HepG2 (cell line): Measurements from ENCODE around the gene SLC22A23. TPM values are rescaled to one million over a fixed set of nuclear protein-coding genes. Genes with fewer than 3 reads are reported as not detected.

Experiments used
- CBX5 ChIP-seq: sonication (generic); formaldehyde crosslinking; IDR thresholded peaks from 2 replicates; pipeline ENCODE4 v1.4.0; 2020; ENCODE audit warnings: missing genetic modification reagents, borderline replicate concordance
- DMAP1 ChIP-seq: IDR thresholded peaks from 2 replicates; pipeline ENCODE4 v1.6.1; 2016
- HES4 ChIP-seq: sonication (generic); formaldehyde crosslinking; IDR thresholded peaks from 2 replicates; pipeline ENCODE4 v1.9.0; 2021; ENCODE audit warnings: mild to moderate bottlenecking, missing genetic modification reagents, borderline replicate concordance
- HNF1A ChIP-seq, 2 experiments: sonication (generic) in 1 of 2; formaldehyde crosslinking in 1 of 2; IDR thresholded peaks; 2 replicates each; pipeline versions ENCODE4 v1.4.0 to v1.6.1; 2016 to 2020; ENCODE audit warnings: borderline replicate concordance in 1 of 2, low read depth in 1 of 2, mild to moderate bottlenecking in 1 of 2, missing genetic modification reagents in 1 of 2
- MLXIP ChIP-seq: sonication (generic); formaldehyde crosslinking; IDR thresholded peaks from 2 replicates; pipeline ENCODE4 v1.9.0; 2021; ENCODE audit warnings: missing genetic modification reagents, borderline replicate concordance
- RFX5 ChIP-seq: IDR thresholded peaks from 2 replicates; pipeline ENCODE4 v1.6.1; 2011; ENCODE audit warnings: low read depth, low read length, improper control_type of control experiment
- RXRA ChIP-seq: sonication (generic); formaldehyde crosslinking; IDR thresholded peaks from 2 replicates; pipeline ENCODE4 v1.5.1; 2020; ENCODE audit warnings: missing genetic modification reagents
- SP2 ChIP-seq: sonication (generic); formaldehyde crosslinking; IDR thresholded peaks from 2 replicates; pipeline ENCODE4 v1.5.1; 2020; ENCODE audit warnings: mild to moderate bottlenecking, missing genetic modification reagents
- TBP ChIP-seq: sonication (generic); formaldehyde crosslinking; IDR thresholded peaks from 2 replicates; pipeline ENCODE4 v1.5.0; 2020; ENCODE audit warnings: missing genetic modification reagents
- ZFX ChIP-seq: sonication (generic); formaldehyde crosslinking; IDR thresholded peaks from 2 replicates; pipeline ENCODE4 v1.4.0; 2020; ENCODE audit warnings: mild to moderate bottlenecking, low read depth, missing genetic modification reagents, moderate library complexity
- ZFY ChIP-seq: sonication (generic); formaldehyde crosslinking; IDR thresholded peaks from 2 replicates; pipeline ENCODE4 v1.4.0; 2020; ENCODE audit warnings: missing genetic modification reagents
- ZNF124 ChIP-seq: sonication (generic); formaldehyde crosslinking; IDR thresholded peaks from 2 replicates; pipeline ENCODE4 v1.4.0; 2020; ENCODE audit warnings: missing genetic modification reagents
- ZNF17 ChIP-seq: sonication (generic); formaldehyde crosslinking; IDR thresholded peaks from 2 replicates; pipeline ENCODE4 v1.5.0; 2020; ENCODE audit warnings: mild to moderate bottlenecking, missing genetic modification reagents
- ZNF251 ChIP-seq: sonication (generic); formaldehyde crosslinking; IDR thresholded peaks from 2 replicates; pipeline ENCODE4 v1.9.0; 2021; ENCODE audit warnings: mild to moderate bottlenecking, missing genetic modification reagents
- ZNF276 ChIP-seq: sonication (generic); formaldehyde crosslinking; IDR thresholded peaks from 2 replicates; pipeline ENCODE4 v1.4.0; 2020; ENCODE audit warnings: mild to moderate bottlenecking, low read depth, missing genetic modification reagents
- ZNF382 ChIP-seq: sonication (generic); formaldehyde crosslinking; IDR thresholded peaks from 2 replicates; pipeline ENCODE4 v1.5.0; 2020; ENCODE audit warnings: missing genetic modification reagents, mild to moderate bottlenecking, borderline replicate concordance
- ZNF597 ChIP-seq: sonication (generic); formaldehyde crosslinking; IDR thresholded peaks from 2 replicates; pipeline ENCODE4 v1.5.0; 2020; ENCODE audit warnings: missing genetic modification reagents
- ZNF746 ChIP-seq: sonication (generic); formaldehyde crosslinking; IDR thresholded peaks from 2 replicates; pipeline ENCODE4 v1.8.0; 2022; ENCODE audit warnings: mild to moderate bottlenecking, missing genetic modification reagents
- ZNF776 ChIP-seq: sonication (generic); formaldehyde crosslinking; IDR thresholded peaks from 2 replicates; pipeline ENCODE4 v1.4.0; 2020; ENCODE audit warnings: mild to moderate bottlenecking, missing genetic modification reagents
- polyA plus RNA-seq, 8 experiments: library from polyadenylated mRNA; depleted of rRNA in 3 of 8; stranded (reverse) in 7 of 8; unstranded in 1 of 8; fragments of >200 nt; fragmentation: Illumina TruSeq in 4 of 8; extraction: Trizol in 4 of 8; gene quantifications; 2 replicates each; pipeline versions ENCODE4 v1.2.1 to v1.2.3, GENCODE V29; 2011 to 2016; ENCODE audit warnings: low read depth in 4 of 8, missing spikeins in 1 of 8, mixed read lengths in 1 of 8; ENCODE audit not compliant: insufficient read depth in 1 of 8
- total RNA-seq, 5 experiments: library from RNA; depleted of rRNA; stranded (reverse); fragments of >200 nt; fragmentation: Illumina TruSeq; extraction: Trizol; gene quantifications; 2 replicates each; pipeline ENCODE4 v1.2.3, GENCODE V29; 2016; ENCODE audit warnings: low read depth in 1 of 5

The SLC22A23 gene
- total and polyA plus RNA-seq, 2 of the 13 experiments (the other 11 are each of a cell fraction or from before 2014, with no cell fraction given), result 11.8 to 17.5 TPM

- TF ChIP-seq HNF1A (IDR thresholded peaks at IDR 0.05; ENCODE audit: low read depth) (no peak), HNF1A (CRISPR knock-in tag; IDR thresholded peaks at IDR 0.05; ENCODE audit: borderline replicate concordance) (peak; percentile 89), ZFY (CRISPR knock-in tag) (peak; percentile 98), ZNF276 (CRISPR knock-in tag) (peak; percentile 88), ZNF746 (CRISPR knock-in tag) (peak; percentile 40; the same call in 1 of the 2 replicates), RXRA (CRISPR knock-in tag) (peak; percentile 75), ZNF251 (CRISPR knock-in tag) (no peak), ZFX (CRISPR knock-in tag) (peak; percentile 96), ZNF597 (CRISPR knock-in tag) (no peak), RFX5 (no peak), TBP (CRISPR knock-in tag) (peak; percentile 29; the same call in 1 of the 2 replicates), ZNF17 (CRISPR knock-in tag) (0 out of 2 replicates have a peak, but pooled peaks have one; percentile 65), SP2 (CRISPR knock-in tag) (no peak), HES4 (CRISPR knock-in tag) (peak; percentile 93), ZNF382 (CRISPR knock-in tag) (no peak), ZNF124 (CRISPR knock-in tag) (0 out of 2 replicates have a peak, but pooled peaks have one; percentile 57), MLXIP (CRISPR knock-in tag) (0 out of 2 replicates have a peak, but pooled peaks have one; percentile 39), CBX5 (CRISPR knock-in tag) (peak; percentile 85), ZNF776 (CRISPR knock-in tag) (peak; percentile 95; the same call in 1 of the 2 replicates), DMAP1 (CRISPR knock-in tag) (no peak; the same call in 1 of the 2 replicates)
Observed at GRCh38 chr6:3258720-3259490, 197.9 kb downstream of the SLC22A23 start, which contains the start of gene PSMG4 (continued).
